CD1c-positive myeloid dendritic cell (primary cell): ENCODE results near the gene ENO4.

Source experiments
- DNase-seq: peaks from one replicate; pipeline ENCODE4 v3.0.0-alpha.2; 2016; ENCODE audit errors: extremely low spot score

Gene ENO4

DNA sequence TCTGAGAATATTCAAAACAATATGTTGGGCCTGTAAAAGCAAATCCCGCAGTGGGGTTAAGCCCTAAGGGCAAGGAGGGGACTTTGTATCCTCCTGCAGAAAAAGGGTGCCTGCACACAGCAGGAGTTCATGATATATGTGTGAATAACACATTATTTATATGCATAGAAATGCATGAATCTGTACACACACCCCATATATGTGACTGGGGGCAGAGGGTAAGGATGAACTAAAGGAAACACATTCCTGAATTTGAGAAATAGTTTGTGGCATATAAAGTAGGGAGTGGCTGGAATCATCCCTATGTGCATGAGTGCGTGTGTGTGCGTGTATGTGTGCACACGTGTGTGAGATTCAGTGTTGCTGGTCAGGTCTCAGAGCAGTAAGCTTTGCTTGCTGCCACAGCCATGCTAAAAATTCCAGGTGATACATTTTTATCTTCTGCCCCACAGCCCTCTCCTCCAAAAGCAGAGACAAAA lies 18.9 kb downstream of the ENO4 start:
- DNase-seq, result no peak

DNA sequence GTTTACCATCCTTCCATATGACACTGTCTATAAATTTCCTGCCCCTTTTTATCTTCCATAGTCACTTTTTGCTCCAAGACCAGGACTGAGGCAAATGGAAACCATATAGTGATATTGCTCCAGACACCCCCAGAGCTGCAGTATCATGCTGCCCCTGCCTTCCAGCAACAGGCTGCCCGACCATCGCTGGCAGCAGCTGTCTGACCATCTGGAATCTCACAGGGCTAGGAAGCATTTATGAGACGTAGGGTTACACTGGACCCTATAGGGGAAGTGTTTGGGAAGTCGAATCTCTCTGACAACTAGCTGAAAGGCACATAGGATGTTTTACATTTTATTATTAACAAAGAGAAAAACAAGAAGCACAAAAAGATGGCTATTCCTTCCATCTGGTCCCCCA lies 19.4 kb downstream of the ENO4 start:
- no peak for DNase-seq

DNA sequence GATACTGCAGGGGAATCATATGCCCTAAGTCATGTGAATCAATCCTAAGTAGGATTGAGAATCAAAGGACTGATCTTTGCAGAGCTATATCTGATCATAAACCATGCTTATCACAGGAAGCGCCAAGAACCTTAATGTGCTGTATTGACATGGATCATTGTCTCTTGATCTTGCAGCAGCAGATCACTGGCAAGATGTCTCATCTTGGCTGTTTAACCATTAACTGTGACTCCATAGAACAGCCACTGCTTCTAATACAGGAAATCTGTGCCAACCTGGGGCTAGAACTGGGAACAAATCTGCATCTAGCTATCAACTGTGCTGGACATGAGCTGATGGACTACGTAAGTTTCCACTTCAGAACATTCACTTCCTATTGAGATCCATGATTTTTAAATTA lies 21.6 kb downstream of the ENO4 start:
- no peak for DNase-seq

DNA sequence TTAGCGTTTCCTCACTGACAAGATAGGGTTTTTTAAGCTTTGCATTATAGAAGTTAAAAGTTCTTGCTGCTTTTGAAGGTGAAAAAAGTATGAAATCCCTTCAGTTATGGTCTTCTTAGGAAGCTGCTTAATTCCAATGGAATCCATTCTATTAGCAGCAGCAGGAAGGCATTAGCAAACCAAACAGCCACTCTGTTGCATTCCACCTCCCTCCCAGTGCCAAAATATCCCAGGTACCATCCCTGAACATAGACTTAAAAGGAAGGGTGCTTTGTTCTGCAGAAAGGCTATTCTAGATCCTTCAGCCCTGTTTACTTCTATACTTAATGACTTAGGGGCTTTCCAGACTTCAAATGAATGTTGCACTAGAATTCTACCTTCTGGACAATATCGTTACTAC lies 23.8 kb downstream of the ENO4 start:
- no peak for DNase-seq

DNA sequence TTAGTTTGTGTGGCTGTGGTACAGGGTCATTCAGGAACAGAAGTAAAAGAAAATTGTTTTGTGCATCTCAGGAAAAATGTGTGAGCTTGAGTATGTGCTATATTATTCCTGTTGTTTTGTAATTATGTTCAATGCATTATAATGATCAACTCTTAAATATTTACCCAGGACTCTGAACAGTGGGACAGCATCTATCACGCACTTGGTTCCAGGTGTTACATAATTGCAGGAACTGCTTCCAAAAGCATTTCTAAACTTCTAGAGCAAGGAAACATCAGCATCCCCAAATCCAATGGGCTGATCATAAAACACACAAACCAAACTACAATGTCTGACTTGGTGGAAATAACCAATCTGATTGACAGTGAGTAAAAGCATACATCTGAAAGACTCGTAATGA lies 26.6 kb downstream of the ENO4 start:
- no peak for DNase-seq

DNA sequence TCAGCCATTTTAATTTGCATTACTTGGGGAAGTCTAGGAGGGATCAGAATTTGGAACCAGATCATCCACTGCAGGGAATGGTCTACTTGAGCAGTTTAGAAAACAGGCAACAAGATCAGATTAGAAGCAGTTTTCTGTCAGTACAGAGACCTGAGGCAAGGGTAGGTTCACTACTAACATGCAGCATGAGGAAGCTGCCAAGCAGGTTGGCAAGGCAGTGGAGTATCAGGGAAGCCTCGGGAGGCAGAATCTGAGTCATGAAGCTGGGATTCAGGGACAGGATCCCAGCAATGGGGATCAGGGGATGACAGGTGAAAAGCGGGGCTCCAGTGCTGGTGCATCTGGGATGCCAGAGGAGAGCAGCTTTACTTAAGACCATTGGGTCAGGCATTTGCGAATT lies 28.1 kb downstream of the ENO4 start:
- no peak for DNase-seq

DNA sequence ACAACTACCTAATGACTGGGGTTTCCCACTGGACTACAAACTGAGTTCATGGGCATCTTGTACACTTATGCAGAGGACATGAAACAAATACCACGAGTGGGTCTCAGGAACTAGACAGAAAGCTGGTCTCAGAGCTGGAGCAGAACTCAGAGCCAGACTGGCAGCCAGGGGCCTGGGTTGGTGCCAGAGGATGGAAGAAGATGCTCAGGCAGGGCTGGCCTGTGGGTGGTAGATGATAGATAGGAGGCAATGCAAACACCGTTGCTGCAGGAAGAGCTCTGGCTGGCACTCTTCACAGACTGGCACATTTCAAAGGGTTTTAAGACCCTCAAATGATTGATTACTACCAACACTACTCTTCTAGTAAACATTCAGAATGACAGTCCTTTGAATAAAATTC lies 28.8 kb downstream of the ENO4 start:
- DNase-seq, result no peak

DNA sequence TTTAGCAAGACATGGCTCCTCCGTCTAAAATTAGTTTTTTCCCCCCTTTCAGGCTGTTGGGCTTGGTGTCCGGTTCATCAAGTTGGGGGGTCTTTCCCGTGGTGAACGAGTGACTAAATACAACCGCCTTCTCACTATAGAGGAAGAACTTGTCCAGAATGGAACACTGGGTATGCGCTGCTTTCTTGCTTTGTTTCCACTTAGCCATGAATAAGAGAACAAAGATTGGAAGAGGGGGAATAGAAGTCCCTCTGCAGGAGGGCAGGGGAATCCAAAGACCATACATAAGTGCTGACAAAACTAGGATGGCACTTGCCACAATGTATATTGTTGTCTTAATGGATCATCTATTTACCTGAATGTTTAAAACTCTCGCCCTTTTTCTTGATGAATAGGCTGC lies 30.5 kb downstream of the ENO4 start:
- no peak for DNase-seq

DNA sequence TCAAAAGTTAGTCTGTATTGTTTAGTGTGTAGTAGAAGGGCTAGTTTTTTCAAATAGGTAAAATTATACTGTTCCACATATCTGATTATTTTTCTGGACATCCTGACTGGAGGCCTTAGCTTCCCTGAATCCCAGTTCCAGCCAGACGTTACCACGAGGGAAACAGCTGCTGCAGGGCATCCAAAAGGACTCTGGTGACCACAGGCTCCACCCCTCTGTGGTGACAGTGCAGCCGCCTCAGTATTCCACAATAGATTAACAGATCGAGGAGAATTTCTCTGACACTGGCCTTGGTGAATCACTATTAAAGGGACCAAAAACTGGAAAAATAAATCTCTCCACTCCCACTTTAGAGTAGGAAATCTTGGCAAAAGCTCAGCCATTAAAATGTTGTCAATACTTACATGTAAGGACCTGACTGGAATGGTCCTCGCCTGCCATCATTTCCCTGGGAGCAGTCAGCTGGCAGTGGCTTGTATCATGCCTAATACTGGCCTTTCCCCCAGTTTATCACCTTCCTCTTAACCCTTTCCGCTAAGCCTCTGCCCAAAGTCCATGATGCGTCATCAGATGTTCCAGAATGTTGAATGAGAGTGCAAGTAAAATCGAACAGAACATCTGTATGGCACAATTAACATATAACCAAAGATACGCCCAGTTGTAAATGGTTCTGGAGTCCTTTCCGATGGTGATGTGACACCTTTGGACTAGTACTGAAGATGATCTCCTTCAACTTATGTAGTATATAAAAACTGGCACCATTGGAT lies 31.6 kb downstream of the ENO4 start:
- no peak for DNase-seq

DNA sequence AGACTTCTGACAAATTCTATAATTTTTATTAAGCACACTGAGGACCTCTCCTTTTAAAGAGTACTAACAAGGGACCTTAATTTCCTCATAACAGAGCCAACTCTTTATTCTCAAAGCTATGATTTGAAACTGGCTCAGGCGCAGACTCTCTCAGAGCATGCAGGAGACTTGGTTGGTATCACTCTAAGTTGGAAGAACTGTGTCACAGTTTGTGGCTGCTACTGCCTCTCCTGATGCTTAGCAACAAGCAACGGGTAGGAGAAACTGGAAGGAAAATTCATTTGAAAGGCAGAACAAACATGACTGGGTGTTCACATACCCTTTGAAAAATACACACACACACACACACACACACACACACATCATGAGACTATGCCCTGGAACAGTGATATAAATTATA lies 33.3 kb downstream of the ENO4 start:
- no peak for DNase-seq

DNA sequence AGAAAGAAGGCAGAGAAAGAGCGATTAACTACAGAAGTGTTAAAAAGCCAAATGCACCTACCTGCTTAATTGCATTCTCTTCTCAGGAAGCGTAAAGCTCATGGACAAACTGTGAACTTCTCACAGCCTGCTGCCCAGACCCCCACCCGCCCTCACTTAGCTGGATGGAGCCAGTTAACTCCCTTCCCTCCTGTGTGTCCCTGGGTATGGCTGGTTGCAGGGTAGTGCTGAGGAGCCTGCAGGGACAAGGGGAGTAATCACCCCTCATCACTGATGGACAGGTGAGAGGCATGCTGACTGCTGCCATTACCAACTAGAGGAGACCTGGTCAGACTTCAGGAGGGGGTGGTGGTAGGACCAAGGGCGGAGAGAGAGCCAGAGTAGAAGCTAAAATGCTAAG lies 37.5 kb downstream of the ENO4 start:
- DNase-seq, result no peak

DNA sequence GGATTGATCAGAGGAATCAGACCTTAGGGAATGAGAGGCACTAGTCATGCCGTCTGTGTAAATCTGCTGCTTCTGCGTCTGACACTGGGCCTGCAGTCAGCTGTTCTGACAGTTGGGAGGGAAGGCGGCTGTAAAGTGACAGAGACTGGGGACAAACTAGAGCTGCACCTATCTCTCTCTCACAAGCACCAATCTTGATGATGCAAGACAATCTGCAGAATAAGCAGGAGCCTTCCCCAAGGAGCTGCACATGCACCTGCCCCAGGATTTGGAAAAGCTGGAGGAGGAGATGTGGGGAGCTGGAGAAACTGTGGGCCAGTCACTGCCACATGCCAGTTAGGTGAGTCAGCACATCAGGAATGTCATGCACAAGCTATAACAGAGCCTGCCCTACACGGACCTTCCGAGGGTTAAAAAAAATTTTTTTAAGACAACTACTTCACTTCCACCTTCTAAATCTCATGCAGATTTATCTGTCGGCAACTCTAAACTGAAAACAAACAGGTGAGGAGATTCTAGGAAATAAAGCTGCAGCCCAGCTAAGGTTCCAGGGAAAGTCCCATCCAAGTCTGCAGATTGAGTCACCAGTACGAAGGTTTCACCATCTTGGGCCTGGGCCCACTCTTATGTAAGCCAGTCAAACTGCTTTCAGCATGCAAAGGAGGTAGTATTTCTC lies 39.2 kb downstream of the ENO4 start:
- no peak for DNase-seq

DNA sequence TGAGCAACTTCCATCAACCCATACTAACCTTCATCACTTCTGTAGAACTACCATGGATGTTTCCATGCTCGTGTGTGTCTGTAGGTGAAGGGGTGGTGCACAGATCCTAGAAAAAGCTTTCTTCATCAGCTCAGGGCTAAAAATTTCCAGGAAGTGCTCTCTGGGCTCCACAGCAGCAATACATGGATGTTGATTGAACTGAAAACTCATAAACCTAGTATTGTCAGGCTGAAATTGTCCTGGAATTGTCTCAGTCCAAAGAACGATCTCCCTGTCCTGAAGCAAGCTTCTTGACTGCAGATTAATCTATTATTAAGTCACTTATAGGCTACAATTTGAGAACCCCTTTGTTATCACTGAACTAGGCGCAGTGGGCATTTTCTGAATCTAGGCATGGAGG lies 39.8 kb downstream of the ENO4 start:
- no peak for DNase-seq

DNA sequence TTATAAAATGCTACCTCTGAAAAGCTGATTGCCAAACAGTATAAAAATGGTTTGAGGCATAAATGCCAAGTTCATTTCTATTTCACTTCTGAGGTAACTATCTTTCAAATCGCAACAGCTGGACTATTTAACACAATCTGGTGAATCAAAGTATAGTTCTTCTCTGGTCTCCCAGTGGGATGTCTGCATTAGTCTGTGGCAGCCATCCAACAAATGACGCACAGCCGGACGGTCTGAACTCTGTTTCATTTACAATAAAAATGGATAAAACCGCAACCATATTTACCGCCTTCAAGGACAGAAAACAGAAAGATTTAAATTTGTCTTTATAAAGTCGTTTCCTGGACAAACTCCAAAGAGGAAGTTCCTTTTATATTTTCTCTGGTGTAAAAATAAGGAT lies 41.9 kb downstream of the ENO4 start:
- DNase-seq, result no peak

DNA sequence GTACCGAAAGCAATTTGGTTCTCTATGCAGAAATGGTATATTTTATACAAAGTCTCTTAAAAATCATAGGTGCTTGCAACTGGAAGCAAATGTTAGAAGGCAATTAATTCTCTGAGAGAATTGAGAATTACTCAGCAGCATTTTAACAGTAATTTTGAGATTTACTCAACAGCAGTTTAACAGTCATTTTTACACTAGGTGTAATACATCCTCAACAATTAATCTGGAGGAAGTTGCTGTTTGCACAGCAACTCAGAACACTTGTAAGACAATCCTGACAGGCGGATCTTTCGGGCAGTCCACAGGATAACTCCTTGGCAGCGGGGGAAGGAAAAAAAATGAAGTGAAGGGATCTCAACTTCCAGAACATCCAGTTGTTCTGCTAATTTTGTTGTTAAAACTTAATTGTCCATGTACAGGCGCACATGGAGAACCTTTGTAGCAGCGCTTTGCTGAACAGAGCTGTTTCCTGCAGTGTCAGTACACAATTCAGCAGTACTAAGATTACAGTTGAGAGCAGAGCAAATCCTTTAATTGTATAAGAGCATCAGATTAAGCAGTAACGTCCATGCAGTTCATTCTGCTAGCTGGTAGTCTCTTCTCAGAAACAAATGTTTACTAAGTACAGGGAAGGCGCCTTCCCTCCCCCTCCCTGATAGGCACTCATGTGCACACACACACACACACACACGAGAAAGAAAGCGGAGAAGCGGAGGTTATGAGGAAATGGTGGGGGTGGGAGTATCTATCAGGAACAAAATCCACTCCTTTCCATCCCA lies 43.8 kb downstream of the ENO4 start:
- peak; percentile 11 for DNase-seq

DNA sequence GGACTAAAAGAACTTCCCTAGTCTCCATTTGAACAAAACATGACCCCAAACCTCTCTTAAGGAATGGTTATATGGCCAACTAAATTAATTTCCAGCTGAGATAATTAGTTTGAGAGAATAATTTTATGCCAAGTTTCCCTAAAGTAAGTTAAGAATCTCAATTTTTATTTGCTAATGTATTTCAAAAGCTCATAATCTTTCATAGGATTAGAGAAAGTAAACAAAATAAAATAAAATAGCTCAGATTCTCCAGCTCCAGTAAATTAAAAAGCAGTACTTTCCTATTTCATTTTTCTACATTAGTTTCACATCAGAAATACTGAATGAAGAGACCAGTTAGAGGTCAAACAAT lies 44.4 kb downstream of the ENO4 start:
- DNase-seq, result no peak

DNA sequence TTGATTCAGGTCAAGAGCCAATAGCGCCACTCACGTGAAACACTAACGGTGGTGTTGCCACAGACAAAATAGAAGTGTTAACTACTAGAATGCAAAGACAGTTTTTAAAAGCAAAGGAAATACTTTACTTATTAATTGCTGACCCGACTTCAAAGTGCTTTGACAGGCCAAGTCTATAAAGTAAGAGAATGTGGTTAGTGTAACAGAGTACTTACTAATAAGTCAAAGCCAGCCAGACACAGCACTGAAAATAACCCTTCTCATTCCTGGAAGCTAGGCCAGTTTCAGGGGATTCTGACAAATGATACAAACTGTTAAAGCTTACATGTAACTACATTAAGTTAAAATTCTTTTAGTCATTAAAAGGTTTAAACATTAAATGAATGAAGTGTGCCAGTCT lies 50.3 kb downstream of the ENO4 start:
- DNase-seq, result no peak

DNA sequence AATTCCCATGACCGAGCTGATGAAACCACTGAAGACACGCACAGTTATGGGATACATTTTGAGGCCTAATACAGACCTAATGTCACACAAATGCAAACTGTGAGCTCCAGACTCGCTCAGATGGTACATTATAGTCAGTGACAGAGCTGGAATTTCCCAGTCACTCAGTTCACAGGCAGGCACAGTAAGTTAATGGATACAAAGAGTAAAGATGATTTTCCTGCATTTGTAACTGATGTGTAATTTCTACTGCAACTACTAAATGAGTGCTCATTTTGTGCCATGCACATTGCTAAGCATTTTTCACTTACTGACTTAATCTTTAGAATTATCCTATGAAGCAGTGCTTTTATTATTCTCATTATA lies 56.5 kb downstream of the ENO4 start:
- DNase-seq, result no peak

DNA sequence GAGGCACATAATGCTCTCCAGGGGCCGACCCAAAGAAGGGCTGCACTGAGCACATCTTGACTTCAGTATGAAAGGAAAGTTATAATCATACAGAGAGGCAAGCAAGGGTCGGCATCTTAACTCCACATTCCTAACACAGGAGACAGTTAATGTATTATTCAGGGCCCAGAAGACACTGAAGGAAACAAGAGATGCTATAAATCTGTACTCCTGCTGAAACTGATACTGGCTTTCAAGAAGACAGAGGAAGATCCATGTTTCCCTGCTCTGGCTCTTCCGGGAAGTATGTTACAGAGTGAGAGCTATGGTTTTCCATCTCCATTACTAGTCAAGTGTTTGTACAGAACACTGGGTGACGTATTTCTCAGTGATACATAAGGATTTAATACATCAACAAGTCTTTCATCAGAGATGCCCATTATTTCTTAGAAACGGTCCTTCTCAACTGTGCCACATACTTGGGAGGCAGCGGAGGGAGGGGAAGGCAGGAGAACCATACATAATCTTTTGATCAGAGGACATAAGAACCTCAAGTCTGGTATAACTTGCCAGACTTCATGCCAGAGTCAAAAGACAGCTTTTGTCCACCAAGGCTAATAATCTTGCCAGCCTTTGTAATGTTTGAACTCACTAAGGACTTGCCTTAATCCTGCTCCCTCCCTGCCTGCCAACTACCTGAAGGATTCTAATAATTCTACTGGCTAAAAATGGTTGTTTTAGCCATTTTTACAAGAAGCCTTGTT lies 58.1 kb downstream of the ENO4 start:
- no peak for DNase-seq

DNA sequence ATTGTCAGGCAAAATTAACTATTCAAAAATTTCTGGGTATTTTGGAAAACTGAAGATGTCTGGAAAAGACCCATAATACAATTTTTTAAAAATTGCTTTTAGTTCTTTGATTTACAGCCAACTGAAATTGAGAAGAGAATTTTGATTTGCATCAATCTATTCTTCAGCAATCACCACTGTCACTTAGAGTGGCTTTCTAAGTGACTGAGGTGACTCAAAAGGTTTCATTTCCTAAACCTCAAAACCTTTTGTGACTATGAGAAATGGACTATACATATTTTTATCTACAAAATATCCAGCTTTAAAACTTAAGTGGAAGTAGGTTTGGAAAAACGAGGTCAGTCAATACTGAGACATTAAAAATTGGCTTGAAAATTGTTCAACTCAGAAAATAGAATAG lies 60.0 kb downstream of the ENO4 start:
- no peak for DNase-seq

DNA sequence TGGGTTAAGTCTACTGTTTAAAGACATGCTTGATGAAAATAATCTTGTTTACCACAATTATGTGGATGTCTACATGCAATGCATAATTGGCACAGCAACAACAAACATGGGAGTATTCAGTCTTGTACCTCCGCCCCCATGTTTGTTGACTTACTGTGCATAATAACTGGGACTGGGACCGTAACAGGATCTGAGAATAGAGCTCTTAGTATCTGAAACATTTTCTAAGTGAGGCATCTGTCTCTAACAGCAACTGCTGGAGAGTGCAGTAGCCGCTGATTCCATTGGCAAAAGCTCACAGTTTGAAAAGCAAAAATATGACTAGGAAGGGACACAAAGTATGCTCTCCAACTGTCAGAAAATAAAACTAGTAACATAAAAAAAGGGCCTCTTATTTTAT lies 61.6 kb downstream of the ENO4 start:
- no peak for DNase-seq

DNA sequence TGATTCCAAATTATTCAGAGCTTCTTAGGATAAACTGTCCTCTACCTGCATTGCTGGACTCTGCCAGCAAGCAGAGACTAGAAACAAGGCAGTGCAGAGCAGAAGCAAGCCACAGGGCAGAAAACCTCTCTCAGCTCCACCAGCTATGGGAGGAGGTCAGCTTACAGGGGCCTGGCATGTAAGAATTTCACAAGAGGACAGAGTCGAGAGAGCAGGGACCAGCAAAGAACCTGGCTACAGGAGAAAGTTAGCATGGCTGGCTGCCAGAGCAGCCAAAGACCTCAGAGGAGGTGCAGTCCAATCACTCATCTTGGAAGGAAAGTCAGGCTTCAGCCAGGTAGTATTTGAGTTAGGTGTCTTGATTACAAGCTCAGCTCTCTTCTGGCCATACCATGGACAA lies 62.9 kb downstream of the ENO4 start:
- no peak for DNase-seq
